GM04504 (cell line): ENCODE data around the gene SUOX.
A peak's percentile ranks its signal among the peaks of the same experiment; 100 is the strongest.
"Not testable (repeated sequence)": the region's sequence is repeated elsewhere in the genome, so short reads cannot be mapped to it uniquely, and the experiment has no call there.

Source experiments
- DNase-seq: peaks from one replicate; pipeline ENCODE4 v3.0.0-alpha.2; 2012; ENCODE audit warnings: low read depth

SUOX gene

GRCh38 chr12:56020423-56021184, 23.5 kb downstream of the SUOX start, which contains the start of gene IKZF4:
IKZF4 (plus strand) TSS chr12:56021043; CDS start chr12:56021494, 451 bp downstream.
- no peak for DNase-seq

GRCh38 chr12:56021889-56022497, 24.9 kb downstream of the SUOX start:
- DNase-seq, result no peak

GRCh38 chr12:56028511-56029165, 31.6 kb downstream of the SUOX start:
- DNase-seq, result no peak

GRCh38 chr12:56029166-56029519, 32.1 kb downstream of the SUOX start:
- DNase-seq, result peak; percentile 38

GRCh38 chr12:56029666-56030293, 32.7 kb downstream of the SUOX start:
- peak; percentile 38 for DNase-seq

GRCh38 chr12:56031987-56032386, 34.9 kb downstream of the SUOX start:
- DNase-seq, result no peak

- DNase-seq, result no peak
These were observed 37.7 kb downstream of the SUOX start for GRCh38 chr12:56034586-56035332.

- DNase-seq, result no peak
These were observed 40.1 kb downstream of the SUOX start for GRCh38 chr12:56037161-56037560.

- no peak for DNase-seq
These were observed 41.1 kb downstream of the SUOX start for GRCh38 chr12:56038022-56038655.

- peak; percentile 1 for DNase-seq
These were observed 43.1 kb downstream of the SUOX start for GRCh38 chr12:56040151-56040550.

GRCh38 chr12:56040963-56041551, 44.0 kb downstream of the SUOX start:
- DNase-seq, result no peak

- DNase-seq, result peak; percentile 99
These were observed 44.7 kb downstream of the SUOX start, which contains the start of gene RPS26 for GRCh38 chr12:56041552-56042429. RPS26 (plus strand) TSS chr12:56041918; CDS start chr12:56042167, 249 bp downstream.

GRCh38 chr12:56042430-56042813, 45.3 kb downstream of the SUOX start:
- not testable (repeated sequence) for DNase-seq

- DNase-seq, result no peak
These were observed 45.8 kb downstream of the SUOX start for GRCh38 chr12:56042843-56043242.

GRCh38 chr12:56046027-56046780, 49.1 kb downstream of the SUOX start:
- no peak for DNase-seq

GRCh38 chr12:56053407-56053893, 56.4 kb downstream of the SUOX start:
- no peak for DNase-seq
